ENCODE measurements around the gene ABHD16B. TPM values are rescaled to one million over a fixed set of nuclear protein-coding genes. Genes with fewer than 3 reads are reported as not detected.
"Not testable (repeated sequence)": the region's sequence is repeated elsewhere in the genome, so short reads cannot be mapped to it uniquely, and the experiment has no call there.

ABHD16B gene
- total RNA-seq, 1 donor from 2014 or later: not detected

- DNase-seq (ENCODE audit: low spot score): no peak
Observed at GRCh38 chr20:63855363-63856097, 5.8 kb upstream of the ABHD16B start.

- DNase-seq (ENCODE audit: low spot score): no peak
Observed at GRCh38 chr20:63856098-63856511, 5.2 kb upstream of the ABHD16B start.

GRCh38 chr20:63857764-63858392, 3.4 kb upstream of the ABHD16B start:
- DNase-seq (ENCODE audit: low spot score): no peak

- DNase-seq (ENCODE audit: low spot score): no peak
Observed at GRCh38 chr20:63858393-63859165, 2.7 kb upstream of the ABHD16B start.

GRCh38 chr20:63859166-63859699, 2.1 kb upstream of the ABHD16B start:
- DNase-seq (ENCODE audit: low spot score): no peak

GRCh38 chr20:63860325-63861051, 810 bp upstream of the ABHD16B start:
- no peak for DNase-seq (ENCODE audit: low spot score)

- no peak for DNase-seq (ENCODE audit: low spot score)
Observed at GRCh38 chr20:63861981-63862901, 943 bp downstream of the ABHD16B start.

- no peak for DNase-seq (ENCODE audit: low spot score)
Observed at GRCh38 chr20:63863021-63863797, 1.9 kb downstream of the ABHD16B start.

GRCh38 chr20:63863798-63864544, 2.7 kb downstream of the ABHD16B start:
- peak; percentile 90 for DNase-seq (ENCODE audit: low spot score)

GRCh38 chr20:63864545-63864977, 3.3 kb downstream of the ABHD16B start:
- DNase-seq (ENCODE audit: low spot score): no peak

- peak; percentile 99 for DNase-seq (ENCODE audit: low spot score)
Observed at GRCh38 chr20:63864978-63865640, 3.8 kb downstream of the ABHD16B start, which contains the start of gene TPD52L2. Gene TPD52L2 (plus strand): TSS chr20:63865270. CDS start chr20:63865366, 96 bp downstream.

- DNase-seq (ENCODE audit: low spot score): not testable (repeated sequence)
Observed at GRCh38 chr20:63867042-63867441, 5.7 kb downstream of the ABHD16B start.

- no peak for DNase-seq (ENCODE audit: low spot score)
Observed at GRCh38 chr20:63868264-63868663, 7.0 kb downstream of the ABHD16B start.

- DNase-seq (ENCODE audit: low spot score): no peak
Observed at GRCh38 chr20:63873477-63873971, 12.2 kb downstream of the ABHD16B start.

- DNase-seq (ENCODE audit: low spot score): not testable (repeated sequence)
Observed at GRCh38 chr20:63874241-63874640, 12.9 kb downstream of the ABHD16B start.

- no peak for DNase-seq (ENCODE audit: low spot score)
Observed at GRCh38 chr20:63876489-63877036, 15.3 kb downstream of the ABHD16B start.

- DNase-seq (ENCODE audit: low spot score): no peak
Observed at GRCh38 chr20:63877755-63878470, 16.6 kb downstream of the ABHD16B start.
